Measurements from ENCODE around the gene PEX7.
"Not testable (repeated sequence)": the region's sequence is repeated elsewhere in the genome, so short reads cannot be mapped to it uniquely, and the experiment has no call there.

Gene PEX7

DNA sequence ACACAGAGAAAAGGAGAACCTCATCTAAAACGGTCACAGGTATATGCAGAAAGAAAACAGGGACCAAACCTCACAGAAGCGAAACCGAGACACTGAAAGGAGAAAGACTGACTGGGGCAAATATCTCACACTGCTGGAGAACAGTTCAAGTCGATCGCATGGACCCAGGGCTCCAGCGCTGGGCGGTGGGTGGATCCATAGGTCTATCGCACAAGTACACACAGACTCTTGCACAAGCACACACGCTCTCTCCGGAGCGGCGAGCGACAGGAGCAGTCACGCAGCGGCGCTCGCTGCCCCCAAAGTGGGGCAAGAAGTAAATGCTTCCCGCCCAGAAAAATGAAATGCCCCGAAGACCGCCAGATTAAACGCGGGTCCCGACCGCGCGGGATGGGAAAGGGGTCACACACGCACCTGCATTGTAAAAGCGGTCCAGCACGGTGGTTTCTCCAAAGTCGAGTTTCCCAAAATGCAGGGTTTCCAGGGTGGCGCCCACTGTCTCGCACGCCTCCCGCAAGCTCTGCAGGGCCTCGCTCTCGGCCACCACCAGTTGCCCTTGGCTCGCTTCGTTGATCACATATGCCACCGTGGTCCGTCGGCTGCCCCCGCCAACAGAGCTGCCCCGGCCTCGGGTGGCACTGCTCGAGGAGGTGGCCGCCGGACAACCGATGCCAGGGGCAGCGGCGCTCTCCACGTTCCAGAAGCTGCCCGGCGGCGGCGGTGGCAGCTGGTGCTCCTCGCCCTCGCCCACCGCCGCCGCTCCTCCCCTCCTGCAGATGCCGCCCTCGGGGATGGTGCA is 30.9 kb upstream of the PEX7 start:
- DNase-seq: peak; percentile 75

DNA sequence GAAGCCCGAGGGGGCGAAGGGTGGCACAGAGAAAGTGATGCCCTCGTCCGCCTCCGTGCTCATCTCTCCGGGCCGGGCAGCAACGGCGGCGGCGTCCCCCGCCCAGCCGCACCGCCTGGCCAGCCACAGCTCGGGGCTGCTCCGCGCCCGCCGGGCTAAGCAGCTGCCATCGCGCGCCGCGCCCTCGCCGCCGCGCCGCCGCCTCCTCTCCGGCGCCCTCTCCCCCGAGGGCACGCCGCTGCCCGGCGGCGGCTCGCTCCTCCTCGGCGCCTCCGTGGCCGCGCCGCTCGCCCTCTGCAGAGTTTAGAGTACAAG is 30.3 kb upstream of the PEX7 start:
- no peak for DNase-seq

DNA sequence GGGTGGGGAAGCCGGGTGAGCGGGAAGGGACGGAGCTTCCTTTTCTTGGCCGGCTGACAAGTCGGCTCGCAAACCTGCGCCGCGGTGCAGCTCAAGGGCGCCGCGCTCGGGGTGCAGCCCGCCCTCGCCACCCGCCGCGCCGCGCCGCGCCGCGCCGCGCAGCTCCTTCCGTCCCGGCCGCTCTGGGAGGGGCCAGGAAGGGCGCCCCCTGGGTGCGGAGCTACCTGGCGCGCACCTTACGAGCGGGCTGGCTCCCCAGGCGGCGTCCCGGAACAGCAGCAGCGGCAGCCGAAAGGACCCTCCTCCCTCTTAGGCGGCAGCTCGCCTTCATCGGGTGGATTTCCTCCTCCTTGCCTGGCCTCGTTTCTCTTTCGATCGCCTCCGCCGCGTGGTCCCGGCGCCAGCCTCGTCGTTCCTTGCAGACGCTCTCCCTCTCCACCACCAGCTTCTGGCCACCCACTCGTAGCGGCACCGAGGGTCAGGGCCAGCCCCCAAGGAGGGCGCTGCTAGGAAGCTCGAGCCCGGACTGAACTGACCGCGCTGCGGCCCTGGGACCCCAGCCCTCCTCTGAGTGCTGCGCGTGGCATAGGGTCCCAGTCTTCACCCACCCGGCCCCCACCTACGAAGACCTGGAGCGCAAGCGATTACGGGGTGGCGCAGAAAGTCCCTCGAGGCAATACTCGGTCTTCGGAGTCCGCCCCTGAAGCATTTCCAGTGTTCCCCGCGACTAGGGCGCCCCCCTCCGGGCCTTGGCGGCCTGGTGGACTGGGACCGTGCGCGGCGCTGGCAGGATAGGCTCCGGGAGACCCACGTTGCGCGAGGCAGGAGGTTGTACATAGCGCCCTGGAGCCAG is 29.8 kb upstream of the PEX7 start, which contains the start of gene MAP3K5:
Gene MAP3K5, minus strand, starts transcription at position 68 of the 853 bp plus-strand sequence. CDS start 320 bp downstream, outside the sequence.
- peak; percentile 99 for DNase-seq

- DNase-seq: no peak
Measured at GRCh38 chr6:136793363-136793762, 29.0 kb upstream of the PEX7 start.

DNA sequence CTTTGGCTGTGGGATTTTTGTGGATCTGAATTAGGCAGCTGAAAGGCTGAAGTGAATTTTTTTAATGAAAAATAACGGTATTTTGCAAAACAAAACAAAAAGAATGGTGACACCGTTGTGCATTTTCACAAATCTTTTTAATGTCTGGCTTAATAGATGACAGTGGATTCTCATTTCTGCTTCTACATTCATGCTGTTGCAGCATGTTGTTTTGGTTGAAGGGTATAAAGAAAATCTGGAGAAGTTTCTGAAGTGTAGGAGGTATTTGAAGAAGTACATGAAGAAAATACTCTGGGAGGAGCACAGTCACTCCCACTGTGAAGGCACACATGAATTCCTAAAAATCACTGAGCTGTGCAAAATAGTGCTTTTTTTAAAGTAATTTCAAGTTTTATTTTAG is 27.0 kb upstream of the PEX7 start:
- DNase-seq: no peak

GRCh38 chr6:136795996-136796395 is 26.4 kb upstream of the PEX7 start:
- DNase-seq: no peak

- DNase-seq: no peak
Measured at GRCh38 chr6:136798044-136798443, 24.3 kb upstream of the PEX7 start.

DNA sequence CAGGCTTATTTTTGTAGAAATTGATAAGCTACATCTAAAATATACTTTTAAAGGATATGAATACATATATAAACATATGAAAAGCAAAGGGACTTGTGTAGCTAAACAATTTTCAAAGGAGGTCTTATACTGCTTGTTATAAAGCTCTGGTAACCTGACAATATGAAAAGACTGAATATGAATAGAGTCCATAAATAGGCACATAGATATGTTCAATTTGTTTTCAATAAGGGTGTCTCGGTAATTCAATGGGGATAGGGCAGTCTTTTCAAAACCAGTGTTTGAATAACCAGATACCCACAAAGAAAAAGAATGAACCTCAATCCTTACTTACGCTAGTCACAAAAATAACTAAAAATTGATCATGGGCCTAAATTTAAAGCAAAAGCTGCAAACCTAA is 20.8 kb upstream of the PEX7 start:
- no peak for DNase-seq

DNA sequence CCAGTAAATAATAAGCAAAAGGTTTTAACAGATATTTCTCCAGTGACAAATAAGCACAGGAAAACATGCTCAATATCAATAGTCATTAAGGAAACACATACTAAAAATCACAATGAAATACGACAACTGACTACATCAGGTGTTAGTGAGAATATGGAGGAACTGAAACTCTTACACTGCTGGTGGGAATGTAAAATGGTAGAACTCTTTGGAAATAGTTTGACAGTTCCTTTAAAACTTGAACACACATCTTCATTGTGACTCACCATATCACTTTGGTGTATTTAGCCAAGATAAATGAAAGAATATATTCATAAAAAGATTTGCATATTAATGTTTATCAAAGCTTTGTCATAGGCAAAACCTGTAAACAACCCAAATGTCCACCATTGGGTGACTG is 18.8 kb upstream of the PEX7 start:
- DNase-seq: no peak

DNA sequence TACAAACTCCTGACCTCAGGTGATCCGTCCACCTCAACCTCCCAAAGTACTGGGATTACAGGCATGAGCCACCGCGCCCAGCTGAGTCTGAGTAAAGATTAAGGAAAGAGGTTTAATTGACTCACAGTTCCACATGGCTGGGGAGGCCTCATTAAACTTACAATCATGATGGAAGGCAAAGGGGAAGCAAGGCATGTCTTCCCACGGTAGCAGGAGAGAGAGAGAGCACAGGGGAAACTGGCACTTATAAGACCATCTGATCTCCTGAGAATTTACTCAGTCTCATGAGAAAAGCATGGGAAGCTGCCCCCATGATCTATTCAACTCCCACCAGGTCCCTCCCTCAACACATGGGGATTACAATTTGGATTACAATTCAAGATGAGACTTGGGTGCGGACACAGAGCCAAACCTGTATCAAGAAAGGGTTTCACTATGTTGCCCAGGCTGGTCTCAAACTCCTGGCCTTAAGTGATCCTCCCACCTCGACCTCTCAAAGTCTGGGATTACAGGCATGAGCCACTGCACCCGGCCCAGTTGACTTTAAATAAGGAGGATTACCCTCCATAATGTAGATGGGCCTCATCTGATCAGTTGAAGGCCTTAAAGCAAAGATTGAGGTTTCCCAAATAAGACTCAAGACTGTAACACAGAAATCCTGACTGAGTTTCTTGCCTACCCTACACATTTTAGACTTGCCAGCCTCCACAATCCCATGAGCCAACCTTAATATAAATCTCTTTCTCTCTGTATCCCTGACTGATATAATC is 13.1 kb upstream of the PEX7 start:
- DNase-seq: no peak

GRCh38 chr6:136811272-136811671 is 11.1 kb upstream of the PEX7 start:
- no peak for DNase-seq

DNA sequence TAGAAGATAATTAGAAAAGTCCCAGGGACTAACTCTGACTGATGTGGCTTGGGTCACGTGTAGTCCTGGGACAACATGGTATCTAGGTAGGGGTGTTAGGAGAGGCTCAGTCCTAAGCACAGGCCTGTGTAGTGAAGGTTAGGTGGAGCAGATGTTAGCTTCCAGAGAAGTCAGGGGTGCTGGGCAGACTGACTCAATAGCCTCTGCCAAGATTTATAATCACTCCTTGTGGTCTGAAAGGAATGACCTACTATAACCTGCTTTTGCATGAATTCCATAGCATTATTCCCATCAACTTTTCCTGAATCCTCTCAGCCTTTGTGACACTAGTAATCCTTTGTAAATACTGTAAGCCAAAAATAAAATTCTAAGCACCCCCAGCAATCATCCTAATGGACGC is 10.2 kb upstream of the PEX7 start:
- no peak for DNase-seq

- not testable (repeated sequence) for DNase-seq
Measured at GRCh38 chr6:136815608-136816007, 6.8 kb upstream of the PEX7 start.

- no peak for DNase-seq
Measured at GRCh38 chr6:136816656-136817055, 5.7 kb upstream of the PEX7 start.

- no peak for DNase-seq
Measured at GRCh38 chr6:136820561-136820960, 1.8 kb upstream of the PEX7 start.

DNA sequence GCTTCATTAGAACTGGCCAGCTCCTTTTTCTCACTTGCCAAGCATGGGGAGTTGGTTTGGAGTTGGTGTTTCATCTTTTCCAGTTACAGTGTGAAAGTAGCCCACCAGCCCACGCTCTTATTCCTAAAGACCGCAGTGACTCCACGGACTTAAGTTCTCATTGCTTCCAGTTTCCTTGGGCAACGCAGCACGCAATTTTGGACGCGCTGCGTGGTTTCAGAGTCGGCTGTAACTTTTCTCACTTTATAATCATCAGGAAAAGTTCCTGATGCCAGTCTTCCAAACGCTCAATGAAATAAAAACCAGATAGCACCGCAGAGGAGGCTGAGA is 381 bp upstream of the PEX7 start:
- DNase-seq: no peak

DNA sequence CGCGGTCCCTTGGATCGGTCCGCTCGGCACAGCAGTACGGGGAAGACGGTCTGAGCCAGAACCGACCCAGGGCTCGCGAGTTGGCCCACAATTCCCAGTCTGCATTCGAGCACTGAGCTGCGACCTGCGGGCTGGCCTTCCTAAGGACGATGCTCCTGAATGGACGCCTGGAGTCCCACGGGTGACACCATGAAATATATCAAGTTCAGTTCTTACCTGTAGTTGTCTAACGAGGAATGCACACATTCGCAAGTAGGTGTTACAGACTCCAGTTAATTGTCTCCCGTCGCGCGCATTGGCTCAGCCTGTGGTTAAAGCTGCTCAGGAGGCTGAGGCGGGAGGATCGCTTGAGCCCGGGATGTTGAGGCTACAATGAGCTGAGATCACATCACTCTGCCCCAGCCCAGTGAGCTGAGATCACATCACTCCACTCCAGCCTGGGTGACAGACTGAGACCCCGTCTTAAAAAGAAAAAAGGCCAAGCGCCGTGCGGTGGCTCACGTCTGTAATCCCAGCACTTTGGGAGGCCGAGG is 802 bp downstream of the PEX7 start:
- no peak for DNase-seq

DNA sequence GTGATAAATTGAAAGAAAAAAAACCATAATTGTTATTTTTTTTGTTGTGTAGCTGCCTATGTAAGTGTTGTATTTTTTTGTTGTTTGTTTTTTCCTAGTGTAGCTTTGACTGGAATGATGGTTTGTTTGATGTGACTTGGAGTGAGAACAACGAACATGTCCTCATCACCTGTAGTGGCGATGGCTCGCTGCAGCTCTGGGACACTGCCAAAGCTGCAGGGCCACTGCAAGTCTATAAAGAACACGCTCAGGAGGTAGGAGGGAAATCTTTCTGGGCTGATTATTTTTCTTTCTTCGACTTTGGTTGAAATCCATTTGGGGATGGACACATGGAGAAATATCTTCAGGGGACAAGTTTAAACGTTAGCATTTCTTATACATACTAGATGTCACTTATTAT is 3.8 kb downstream of the PEX7 start:
- DNase-seq: no peak

DNA sequence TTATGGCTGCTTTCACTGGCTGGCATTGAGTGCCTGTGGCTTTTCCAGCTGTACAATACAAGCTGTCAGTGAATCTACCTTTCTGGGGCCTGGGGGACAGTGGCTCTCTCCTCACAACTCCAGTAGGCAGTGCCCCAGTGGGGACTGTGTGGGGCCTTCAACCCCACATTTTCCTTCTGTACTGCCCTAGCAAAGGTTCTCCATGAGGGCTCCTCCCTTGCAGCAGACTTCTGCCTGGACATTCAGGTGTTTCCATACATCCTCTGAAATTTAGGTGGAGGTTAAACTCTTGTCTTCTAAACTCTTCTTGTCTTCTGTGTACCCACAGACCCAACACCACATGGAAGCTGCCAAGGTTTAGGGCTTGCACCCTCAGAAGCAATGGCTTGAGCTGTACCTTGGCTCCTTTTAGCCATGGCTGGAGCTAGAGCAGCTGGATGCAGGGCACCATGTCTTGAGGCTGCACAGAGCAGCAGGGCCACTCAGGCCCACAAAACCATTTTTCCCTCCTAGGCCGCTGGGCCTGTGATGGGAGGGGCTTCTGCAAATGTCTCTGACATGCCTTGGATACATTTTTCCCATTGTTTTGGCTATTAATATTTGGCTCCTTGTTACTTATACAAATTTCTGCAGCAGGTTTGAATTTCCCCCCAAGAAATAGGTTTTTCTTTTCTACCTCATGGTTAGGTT is 9.6 kb downstream of the PEX7 start:
- no peak for DNase-seq

GRCh38 chr6:136840276-136841001 is 18.0 kb downstream of the PEX7 start:
- DNase-seq: no peak

GRCh38 chr6:136843210-136843609 is 20.8 kb downstream of the PEX7 start:
- no peak for DNase-seq

- DNase-seq: no peak
Measured at GRCh38 chr6:136846046-136846445, 23.7 kb downstream of the PEX7 start.

Data from activated CD8-positive, alpha-beta memory T cell treated with anti-CD3 and anti-CD28 coated beads for 24 hours (primary cell).